Esophagus squamous epithelium (tissue), 5 donors: ENCODE results near the gene TMEM266. TPM values are rescaled to one million over a fixed set of nuclear protein-coding genes. Genes with fewer than 3 reads are reported as not detected.

Source experiments
- DNase-seq: peaks from one replicate; lab custom pipeline; 2025; lab: John Stamatoyannopoulos, UW
- H3K27ac ChIP-seq, 4 donors: fragments of 200-600 bp; sonication (generic); one replicate each; pipeline ENCODE4 v1.5.1; 2016 to 2019; ENCODE audit warnings: mild to moderate bottlenecking in 1 of 4
- H3K27me3 ChIP-seq, 4 donors: fragments of 200-600 bp; sonication (generic); 1 replicate in 3 of 4; 2 replicates in 1 of 4; pipeline versions ENCODE4 v1.5.1 to v1.6.0; 2017 to 2021; ENCODE audit warnings: antibody characterized with exemption in 1 of 4
- H3K36me3 ChIP-seq, 3 donors: fragments of 200-600 bp; sonication (generic); one replicate each; pipeline ENCODE4 v1.5.1; 2016 to 2019
- H3K4me1 ChIP-seq, 3 donors: fragments of 200-600 bp; sonication (generic); one replicate each; pipeline ENCODE4 v1.5.1; 2017 to 2019
- H3K4me3 ChIP-seq, 4 donors: fragments of 200-600 bp; sonication (generic); 1 replicate in 3 of 4; 2 replicates in 1 of 4; pipeline ENCODE4 v1.5.1; 2016 to 2019; ENCODE audit warnings: mild to moderate bottlenecking in 2 of 4, moderate library complexity in 1 of 4
- H3K9me3 ChIP-seq, 3 donors: fragments of 200-600 bp; sonication (generic); one replicate each; pipeline ENCODE4 v1.5.1; 2016 to 2019
- CTCF ChIP-seq, 6 experiments: fragments of 450-650 bp in 4 of 6; fragments of 200-600 bp in 2 of 6; sonication (generic) in 2 of 6; IDR thresholded peaks; one replicate each; pipeline ENCODE4 v1.5.1; 2016 to 2019; ENCODE audit warnings: antibody characterized with exemption in 6 of 6, mild to moderate bottlenecking in 4 of 6, moderate library complexity in 4 of 6
- POLR2A ChIP-seq, 4 donors: fragments of 450-650 bp; IDR thresholded peaks; one replicate each; pipeline ENCODE4 v1.6.1; 2017; ENCODE audit warnings: antibody characterized with exemption in 4 of 4, mild to moderate bottlenecking in 4 of 4, moderate library complexity in 3 of 4
- WGBS, 2 donors: methylation state at CpG; one replicate each; pipeline ENCODE4 v1.1.5; 2018; 5-methylcytosine and 5-hydroxymethylcytosine counted together
- intact Hi-C: fragments of 100-400 bp; cut with DNase I; formaldehyde crosslinking; loops from one replicate; pipeline ENCODE4 v1.15.0; 2022
- total RNA-seq, 4 donors: library from RNA; depleted of rRNA; stranded (reverse); fragments of >200 nt; gene quantifications; one replicate each; pipeline ENCODE4 v1.1.0, GENCODE V29; 2016
- donor health status: DM: yes; HTN: yes; CAD: no.

The TMEM266 gene
- total RNA-seq, 4 donors from 2014 or later = 0.19 to 0.79 (median 0.29) TPM; not detected in 1

- DNase-seq = no peak
- H3K27ac ChIP-seq = no peak overlapping the region
- no peaks in the 10 kb centered on the region for H3K9me3 ChIP-seq
- TF ChIP-seq POLR2A (IDR thresholded peaks at IDR 0.05) (no peak), CTCF (IDR thresholded peaks at IDR 0.05) (no peak)
- H3K4me1 ChIP-seq = no peaks in the 10 kb centered on the region
- peaks cover 0 to 6% (median 0%) of the 10 kb centered on the region in 4 donors for H3K27me3 ChIP-seq
- intact Hi-C loops = no loop called here
- H3K4me3 ChIP-seq = no peak overlapping the region
- 63 to 66% methylated on average over 5 to 6 of the region's 6 CpGs for WGBS, 2 donors
- H3K36me3 ChIP-seq = no peaks in the 10 kb centered on the region
Observed at GRCh38 chr15:76118767-76119166, 59.0 kb downstream of the TMEM266 start.

- intact Hi-C loops = no loop called here
- no peak for DNase-seq
- no peaks in the 10 kb centered on the region for H3K36me3 ChIP-seq
- peaks cover 0 to 9% (median 6%) of the 10 kb centered on the region in 3 donors for H3K9me3 ChIP-seq
- H3K4me3 ChIP-seq = no peak overlapping the region
- H3K4me1 ChIP-seq = no peaks in the 10 kb centered on the region
- no peak for TF ChIP-seq POLR2A (IDR thresholded peaks at IDR 0.05)
- no peak for TF ChIP-seq CTCF (IDR thresholded peaks at IDR 0.05)
- peaks cover 0 to 8% (median 0%) of the 10 kb centered on the region in 4 donors for H3K27me3 ChIP-seq
- H3K27ac ChIP-seq = no peak overlapping the region
Observed at GRCh38 chr15:76123031-76123430, 63.2 kb downstream of the TMEM266 start.

GRCh38 chr15:76127169-76127568, 67.4 kb downstream of the TMEM266 start:
- DNase-seq = no peak
- Histone ChIP-seq H3K36me3 (no peaks in the 10 kb centered on the region), H3K9me3 (peaks cover 0 to 9% (median 6%) of the 10 kb centered on the region in 3 donors), H3K4me3 (no peak overlapping the region), H3K27me3 (peaks cover 0 to 26% (median 0%) of the 10 kb centered on the region in 4 donors), H3K4me1 (no peaks in the 10 kb centered on the region), H3K27ac (no peak overlapping the region)
- TF ChIP-seq POLR2A (IDR thresholded peaks at IDR 0.05) (no peak), CTCF (IDR thresholded peaks at IDR 0.05) (no peak)
- intact Hi-C loops = no loop called here
- WGBS, 2 donors = 67 to 83% methylated on average over 2 of the region's 2 CpGs

GRCh38 chr15:76127880-76128279, 68.1 kb downstream of the TMEM266 start:
- Histone ChIP-seq H3K27ac (no peak overlapping the region), H3K4me3 (no peak overlapping the region), H3K9me3 (peaks cover 0 to 9% (median 6%) of the 10 kb centered on the region in 3 donors), H3K4me1 (no peaks in the 10 kb centered on the region), H3K27me3 (peaks cover 0 to 26% (median 0%) of the 10 kb centered on the region in 4 donors), H3K36me3 (no peaks in the 10 kb centered on the region)
- DNase-seq = no peak
- 65 to 68% methylated on average over 4 of the region's 4 CpGs for WGBS, 2 donors
- intact Hi-C loops = no loop called here
- TF ChIP-seq CTCF (IDR thresholded peaks at IDR 0.05) (no peak), POLR2A (IDR thresholded peaks at IDR 0.05) (no peak)

GRCh38 chr15:76134537-76134936, 74.8 kb downstream of the TMEM266 start:
- Histone ChIP-seq H3K27me3 (peaks cover 0 to 15% (median 0%) of the 10 kb centered on the region in 4 donors), H3K9me3 (no peaks in the 10 kb centered on the region), H3K4me1 (peaks cover 0 to 13% (median 8%) of the 10 kb centered on the region in 3 donors), H3K27ac (no peak overlapping the region), H3K36me3 (no peaks in the 10 kb centered on the region), H3K4me3 (no peak overlapping the region)
- no peak for DNase-seq
- intact Hi-C loops = loop anchor here (10.0 kb wide), 1 partner anchor 320 kb away; no protein-coding TSS in a partner anchor
- 94 to 100% methylated on average over 1 of the region's 1 CpG for WGBS, 2 donors
- TF ChIP-seq CTCF (IDR thresholded peaks at IDR 0.05) = no peak
- no peak for TF ChIP-seq POLR2A (IDR thresholded peaks at IDR 0.05)
